ENCODE results near the gene CCDC184.
A peak's percentile ranks its signal among the peaks of the same experiment; 100 is the strongest.

CCDC184 gene

GRCh38 chr12:48179466-48179865 lies 4.0 kb upstream of the CCDC184 start:
- DNase-seq (ENCODE audit: low read depth, low spot score), result no peak

- DNase-seq (ENCODE audit: low read depth, low spot score), result no peak
Measured at GRCh38 chr12:48180424-48180823, 3.0 kb upstream of the CCDC184 start.

GRCh38 chr12:48180857-48181495 lies 2.5 kb upstream of the CCDC184 start:
- no peak for DNase-seq (ENCODE audit: low read depth, low spot score)

- DNase-seq (ENCODE audit: low read depth, low spot score), result no peak
Measured at GRCh38 chr12:48182631-48183030, 813 bp upstream of the CCDC184 start.

- DNase-seq (ENCODE audit: low read depth, low spot score), result no peak
Measured at GRCh38 chr12:48183876-48184548, 568 bp downstream of the CCDC184 start.

- DNase-seq (ENCODE audit: low read depth, low spot score), result no peak
Measured at GRCh38 chr12:48184549-48184922, 1.1 kb downstream of the CCDC184 start.

- DNase-seq (ENCODE audit: low read depth, low spot score), result no peak
Measured at GRCh38 chr12:48185181-48185919, 1.9 kb downstream of the CCDC184 start.

GRCh38 chr12:48187916-48188695 lies 4.7 kb downstream of the CCDC184 start:
- no peak for DNase-seq (ENCODE audit: low read depth, low spot score)

- no peak for DNase-seq (ENCODE audit: low read depth, low spot score)
Measured at GRCh38 chr12:48189331-48190125, 6.1 kb downstream of the CCDC184 start.

GRCh38 chr12:48191096-48191495 lies 7.7 kb downstream of the CCDC184 start:
- DNase-seq (ENCODE audit: low read depth, low spot score), result no peak

- DNase-seq (ENCODE audit: low read depth, low spot score), result no peak
Measured at GRCh38 chr12:48192861-48193260, 9.4 kb downstream of the CCDC184 start.

GRCh38 chr12:48193623-48194022 lies 10.2 kb downstream of the CCDC184 start:
- no peak for DNase-seq (ENCODE audit: low read depth, low spot score)

- no peak for DNase-seq (ENCODE audit: low read depth, low spot score)
Measured at GRCh38 chr12:48194799-48195201, 11.4 kb downstream of the CCDC184 start.

GRCh38 chr12:48197549-48197970 lies 14.1 kb downstream of the CCDC184 start:
- no peak for DNase-seq (ENCODE audit: low read depth, low spot score)

GRCh38 chr12:48197971-48198671 lies 14.7 kb downstream of the CCDC184 start:
- DNase-seq (ENCODE audit: low read depth, low spot score), result peak; percentile 57

GRCh38 chr12:48198672-48198971 lies 15.2 kb downstream of the CCDC184 start:
- DNase-seq (ENCODE audit: low read depth, low spot score), result no peak

- DNase-seq (ENCODE audit: low read depth, low spot score), result no peak
Measured at GRCh38 chr12:48198985-48199384, 15.5 kb downstream of the CCDC184 start.

GRCh38 chr12:48199774-48200221 lies 16.4 kb downstream of the CCDC184 start:
- DNase-seq (ENCODE audit: low read depth, low spot score), result no peak

GRCh38 chr12:48201091-48201490 lies 17.6 kb downstream of the CCDC184 start:
- no peak for DNase-seq (ENCODE audit: low read depth, low spot score)

- no peak for DNase-seq (ENCODE audit: low read depth, low spot score)
Measured at GRCh38 chr12:48201516-48201915, 18.1 kb downstream of the CCDC184 start.

- DNase-seq (ENCODE audit: low read depth, low spot score), result no peak
Measured at GRCh38 chr12:48202766-48203165, 19.3 kb downstream of the CCDC184 start.
